ENCODE results near the gene KRTAP2-1.

DNA sequence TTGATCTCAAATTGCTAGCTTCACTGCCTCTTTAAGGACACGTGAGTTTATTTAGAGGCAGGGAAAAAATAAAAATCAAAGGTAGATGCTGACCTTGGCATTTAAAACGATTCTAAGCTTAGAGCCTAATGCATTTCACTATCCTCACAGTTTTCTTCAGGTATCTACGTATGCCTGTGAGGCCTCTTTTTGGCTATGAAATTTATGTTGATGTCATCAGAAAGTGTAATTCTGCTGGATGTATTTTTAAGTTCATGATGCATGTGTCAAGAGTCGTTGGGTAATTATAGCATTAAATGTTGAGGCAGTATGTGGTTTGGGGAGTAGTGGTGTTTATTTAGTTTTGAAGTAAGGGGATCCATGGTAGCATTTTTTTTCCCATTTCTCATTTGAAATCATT is 43.2 kb downstream of the KRTAP2-1 start:
- TF ChIP-seq, protein P1, sequence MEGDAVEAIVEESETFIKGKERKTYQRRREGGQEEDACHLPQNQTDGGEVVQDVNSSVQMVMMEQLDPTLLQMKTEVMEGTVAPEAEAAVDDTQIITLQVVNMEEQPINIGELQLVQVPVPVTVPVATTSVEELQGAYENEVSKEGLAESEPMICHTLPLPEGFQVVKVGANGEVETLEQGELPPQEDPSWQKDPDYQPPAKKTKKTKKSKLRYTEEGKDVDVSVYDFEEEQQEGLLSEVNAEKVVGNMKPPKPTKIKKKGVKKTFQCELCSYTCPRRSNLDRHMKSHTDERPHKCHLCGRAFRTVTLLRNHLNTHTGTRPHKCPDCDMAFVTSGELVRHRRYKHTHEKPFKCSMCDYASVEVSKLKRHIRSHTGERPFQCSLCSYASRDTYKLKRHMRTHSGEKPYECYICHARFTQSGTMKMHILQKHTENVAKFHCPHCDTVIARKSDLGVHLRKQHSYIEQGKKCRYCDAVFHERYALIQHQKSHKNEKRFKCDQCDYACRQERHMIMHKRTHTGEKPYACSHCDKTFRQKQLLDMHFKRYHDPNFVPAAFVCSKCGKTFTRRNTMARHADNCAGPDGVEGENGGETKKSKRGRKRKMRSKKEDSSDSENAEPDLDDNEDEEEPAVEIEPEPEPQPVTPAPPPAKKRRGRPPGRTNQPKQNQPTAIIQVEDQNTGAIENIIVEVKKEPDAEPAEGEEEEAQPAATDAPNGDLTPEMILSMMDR (IDR thresholded peaks at IDR 0.05) = no peak
- no peak for TF ChIP-seq EP300 (IDR thresholded peaks at IDR 0.05)
